HepG2 (cell line): ENCODE results near the gene RNF123. TPM values are rescaled to one million over a fixed set of nuclear protein-coding genes. Genes with fewer than 3 reads are reported as not detected.

Experiments
- ATAC-seq: fragments of 200-7000 bp; cut with Tn5 transposase; 3 replicates; pipeline ENCODE4 v1.9.1; 2020; ENCODE audit warnings: mild to moderate bottlenecking, moderate library complexity
- BruUV-seq: library from RNA; stranded (reverse); fragments of 400-500 nt; replicated peaks from 2 replicates; lab custom pipeline; 2021; lab: Mats Ljungman, UMichigan
- CTCF ChIA-PET: fragments of 300-600 bp; formaldehyde crosslinking; extraction: SDS; loops from one replicate; lab custom pipeline; 2021; ENCODE audit warnings: low total read pairs, inconsistent platforms, low intra/inter-chr PET ratio; lab: Yijun Ruan, JAX
- POLR2A ChIA-PET: fragments of 350-600 bp; sonication (Branson Sonifier 250); formaldehyde crosslinking; loops from one replicate; lab custom pipeline; 2020; ENCODE audit warnings: antibody characterized with exemption, inconsistent platforms; lab: Yijun Ruan, JAX
- DNase-seq: peaks from one replicate; pipeline ENCODE4 v3.0.0-alpha.2; 2015; ENCODE audit warnings: low spot score
- FAIRE-seq: peaks from 3 replicates; lab custom pipeline; 2011; peaks lifted over from hg19 to GRCh38; lab: Jason Lieb, UNC
- H2AFZ ChIP-seq: one replicate; pipeline ENCODE4 v1.6.1; 2011; ENCODE audit warnings: low read length, inconsistent platforms
- H3K27ac ChIP-seq: fragments of 300-600 bp; 3 replicates; pipeline ENCODE4 v1.8.0; 2011; ENCODE audit warnings: mixed run types, mild to moderate bottlenecking, mixed read lengths, low read length, inconsistent platforms; ENCODE audit not compliant: insufficient read depth; ENCODE audit errors: extremely low read length
- H3K27me3 ChIP-seq, 2 experiments: fragments of 200-600 bp in 1 of 2; 2 replicates in 1 of 2; 3 replicates in 1 of 2; pipeline versions ENCODE4 v1.6.0 to v1.8.0; 2011; ENCODE audit warnings: low read length in 2 of 2, mild to moderate bottlenecking in 2 of 2, moderate library complexity in 2 of 2, inconsistent platforms in 1 of 2; ENCODE audit not compliant: insufficient read depth in 2 of 2, control insufficient read depth in 1 of 2
- H3K36me3 ChIP-seq, 2 experiments: fragments of 200-600 bp in 1 of 2; replicated peaks in 1 of 2; 2 replicates in 1 of 2; 3 replicates in 1 of 2; pipeline versions ENCODE4 v1.5.1 to v1.8.0; 2011; ENCODE audit warnings: low read length in 2 of 2, inconsistent platforms in 1 of 2; ENCODE audit not compliant: insufficient read depth in 2 of 2, control insufficient read depth in 1 of 2
- H3K4me1 ChIP-seq: 2 replicates; pipeline ENCODE4 v1.5.1; 2012; ENCODE audit warnings: low read length, inconsistent platforms; ENCODE audit not compliant: insufficient read depth
- H3K4me2 ChIP-seq: 2 replicates; pipeline ENCODE4 v1.6.0; 2011; ENCODE audit warnings: low read depth, low read length, inconsistent platforms
- H3K4me3 ChIP-seq, 3 experiments: fragments of 200-600 bp in 1 of 3; sonication (generic), shearing (Covaris generic) in 1 of 3; replicated peaks in 1 of 3; 2 replicates each; pipeline ENCODE4 v1.5.1; 2011 to 2016; ENCODE audit warnings: low read length in 3 of 3, inconsistent platforms in 2 of 3, low read depth in 2 of 3, mild to moderate bottlenecking in 2 of 3, control low read depth in 1 of 3, mixed read lengths in 1 of 3; ENCODE audit not compliant: insufficient read depth in 1 of 3
- H3K79me2 ChIP-seq: one replicate; pipeline ENCODE4 v1.6.1; 2011; ENCODE audit warnings: low read length, inconsistent platforms; ENCODE audit not compliant: insufficient read depth
- H3K9ac ChIP-seq: 2 replicates; pipeline ENCODE4 v1.6.0; 2011; ENCODE audit warnings: mild to moderate bottlenecking, low read depth, low read length, inconsistent platforms; ENCODE audit not compliant: insufficient read depth
- H3K9me3 ChIP-seq: 2 replicates; pipeline ENCODE4 v1.5.1; 2012; ENCODE audit warnings: mild to moderate bottlenecking, low read length
- H4K20me1 ChIP-seq: 2 replicates; pipeline ENCODE4 v1.6.0; 2011; ENCODE audit warnings: inconsistent platforms, mild to moderate bottlenecking, low read length, moderate library complexity; ENCODE audit not compliant: insufficient read depth
- CHCHD3 ChIP-seq: sonication (generic); formaldehyde crosslinking; IDR thresholded peaks from 2 replicates; pipeline ENCODE4 v1.8.0; 2022; ENCODE audit warnings: mild to moderate bottlenecking, missing genetic modification reagents, moderate library complexity
- ELF4 ChIP-seq: sonication (generic); formaldehyde crosslinking; IDR thresholded peaks from 2 replicates; pipeline ENCODE4 v1.5.0; 2020; ENCODE audit warnings: missing genetic modification reagents, mild to moderate bottlenecking, moderate library complexity, borderline replicate concordance
- FOXK1 ChIP-seq: sonication (generic); formaldehyde crosslinking; IDR thresholded peaks from 2 replicates; pipeline ENCODE4 v1.4.0; 2020; ENCODE audit warnings: low read depth, missing genetic modification reagents, borderline replicate concordance
- GFI1 ChIP-seq: sonication (generic); formaldehyde crosslinking; IDR thresholded peaks from 2 replicates; pipeline ENCODE4 v1.5.0; 2020; ENCODE audit warnings: missing genetic modification reagents, mild to moderate bottlenecking, borderline replicate concordance
- HCFC1 ChIP-seq: fragments of 150-350 bp; IDR thresholded peaks from 2 replicates; pipeline ENCODE4 v1.6.1; 2014; ENCODE audit warnings: low read depth, low read length
- HDAC6 ChIP-seq: fragments of 200-600 bp; sonication (generic); IDR thresholded peaks from 2 replicates; pipeline ENCODE4 v1.7.0; 2017; ENCODE audit warnings: mild to moderate bottlenecking, antibody characterized with exemption, low read length, low read depth
- JARID2 ChIP-seq: sonication (generic); formaldehyde crosslinking; IDR thresholded peaks from 2 replicates; pipeline ENCODE4 v1.8.1; 2023; ENCODE audit warnings: missing genetic modification reagents, inconsistent platforms; ENCODE audit not compliant: insufficient replicate concordance
- NR1H2 ChIP-seq: sonication (generic); formaldehyde crosslinking; IDR thresholded peaks from 2 replicates; pipeline ENCODE4 v1.8.1; 2022; ENCODE audit warnings: low read depth, missing genetic modification reagents, borderline replicate concordance
- POLR2G ChIP-seq: fragments of 200-400 bp; formaldehyde crosslinking; IDR thresholded peaks from 2 replicates; pipeline ENCODE4 v1.6.1; 2018; ENCODE audit warnings: mild to moderate bottlenecking, low read depth, low read length, moderate library complexity
- SRSF9 ChIP-seq: fragments of 200-400 bp; formaldehyde crosslinking; IDR thresholded peaks from 2 replicates; pipeline ENCODE4 v1.6.1; 2018; ENCODE audit warnings: borderline replicate concordance, mild to moderate bottlenecking, low read depth, low read length; ENCODE audit not compliant: insufficient read depth, poor library complexity, severe bottlenecking
- ZNF431 ChIP-seq: sonication (generic); formaldehyde crosslinking; IDR thresholded peaks from 2 replicates; pipeline ENCODE4 v1.9.0; 2022; ENCODE audit warnings: missing genetic modification reagents, low read depth, mild to moderate bottlenecking, borderline replicate concordance
- ZNF570 ChIP-seq: sonication (generic); formaldehyde crosslinking; IDR thresholded peaks from 2 replicates; pipeline ENCODE4 v1.4.0; 2020; ENCODE audit warnings: mild to moderate bottlenecking, missing genetic modification reagents, borderline replicate concordance
- ZNF572 ChIP-seq: sonication (generic); formaldehyde crosslinking; IDR thresholded peaks from 2 replicates; pipeline ENCODE4 v1.5.1; 2020; ENCODE audit warnings: mild to moderate bottlenecking, missing genetic modification reagents
- ZNF605 ChIP-seq: sonication (generic); formaldehyde crosslinking; IDR thresholded peaks from 2 replicates; pipeline ENCODE4 v1.8.0; 2022; ENCODE audit warnings: mild to moderate bottlenecking, missing genetic modification reagents
- ZSCAN9 ChIP-seq: IDR thresholded peaks from 2 replicates; pipeline ENCODE4 v1.6.1; 2016; ENCODE audit warnings: borderline replicate concordance
- WGBS: methylation state at CpG from one replicate; pipeline ENCODE4 v1.1.6; 2017; ENCODE audit warnings: low lambda C conversion rate; 5-methylcytosine and 5-hydroxymethylcytosine counted together
- in situ Hi-C: cut with HindIII; loops from 2 replicates; pipeline ENCODE4 v1.10.0; 2017; ENCODE audit warnings: low pct_unique_long_range_greater_than_20kb; ENCODE audit not compliant: extremely low pct_ligation_motif_present
- intact Hi-C: fragments of 100-400 bp; cut with micrococcal nuclease; formaldehyde crosslinking; loops from one replicate; pipeline ENCODE4 v1.10.0; 2022; ENCODE audit not compliant: unreplicated experiment
- polyA plus RNA-seq, 8 experiments: library from polyadenylated mRNA; depleted of rRNA in 3 of 8; stranded (reverse) in 7 of 8; unstranded in 1 of 8; fragments of >200 nt; fragmentation: Illumina TruSeq in 4 of 8; extraction: Trizol in 4 of 8; gene quantifications; 2 replicates each; pipeline versions ENCODE4 v1.2.1 to v1.2.3, GENCODE V29; 2011 to 2016; ENCODE audit warnings: low read depth in 4 of 8, missing spikeins in 1 of 8, mixed read lengths in 1 of 8; ENCODE audit not compliant: insufficient read depth in 1 of 8
- total RNA-seq, 5 experiments: library from RNA; depleted of rRNA; stranded (reverse); fragments of >200 nt; fragmentation: Illumina TruSeq; extraction: Trizol; gene quantifications; 2 replicates each; pipeline ENCODE4 v1.2.3, GENCODE V29; 2016; ENCODE audit warnings: low read depth in 1 of 5
- TF ChIP-seq, protein P1 (sequence below): sonication (generic); formaldehyde crosslinking; IDR thresholded peaks from 2 replicates; pipeline ENCODE4 v1.5.0; 2020; ENCODE audit warnings: mild to moderate bottlenecking, low read depth, missing genetic modification reagents, borderline replicate concordance
- TF ChIP-seq, protein P2 (sequence below): IDR thresholded peaks from 2 replicates; pipeline ENCODE4 v1.6.1; 2018; ENCODE audit warnings: missing genetic modification reagents, mild to moderate bottlenecking, missing compliant biosample characterization
- TF ChIP-seq, protein P3 (sequence below): sonication (generic); formaldehyde crosslinking; IDR thresholded peaks from 2 replicates; pipeline ENCODE4 v1.8.1; 2023; ENCODE audit warnings: mild to moderate bottlenecking, missing genetic modification reagents
- TF ChIP-seq, protein P4 (sequence below): sonication (generic); formaldehyde crosslinking; IDR thresholded peaks from 2 replicates; pipeline ENCODE4 v1.4.0; 2020; ENCODE audit warnings: mild to moderate bottlenecking, missing genetic modification reagents

RNF123 gene
- total and polyA plus RNA-seq, 2 of the 13 experiments (the other 11 are each of a cell fraction or from before 2014, with no cell fraction given), result 29.9 to 82.2 TPM

DNA sequence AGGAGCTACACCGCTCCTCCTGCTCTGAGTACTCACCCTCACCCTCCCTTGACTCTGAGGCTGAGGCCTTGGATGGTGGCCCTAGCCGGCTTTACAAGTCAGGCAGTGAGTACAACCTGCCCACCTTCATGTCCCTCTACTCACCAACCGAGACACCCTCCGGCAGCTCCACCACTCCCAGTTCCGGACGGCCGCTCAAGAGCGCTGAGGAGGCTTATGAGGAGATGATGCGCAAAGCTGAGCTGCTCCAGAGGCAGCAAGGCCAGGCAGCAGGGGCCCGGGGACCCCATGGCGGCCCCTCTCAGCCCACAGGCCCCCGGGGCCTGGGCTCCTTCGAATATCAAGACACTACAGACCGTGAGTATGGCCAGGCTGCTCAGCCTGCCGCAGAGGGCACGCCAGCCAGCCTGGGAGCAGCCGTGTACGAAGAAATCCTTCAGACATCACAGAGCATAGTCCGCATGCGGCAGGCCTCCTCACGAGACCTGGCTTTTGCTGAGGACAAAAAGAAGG lies 36.4 kb upstream of the RNF123 start:
- no peak overlapping the region for H3K9ac ChIP-seq
- FAIRE-seq, result no peak
- peaks cover 25% of the 10 kb centered on the region for H3K4me1 ChIP-seq
- H3K27me3 ChIP-seq, result no peaks in the 10 kb centered on the region
- no peak for ATAC-seq
- DNase-seq, result no peak
- CTCF ChIA-PET, result no interaction called here
- no peak for TF ChIP-seq ZSCAN9 (CRISPR knock-in tag)
- TF ChIP-seq NR1H2 (CRISPR knock-in tag), result no peak
- no peak for TF ChIP-seq ZNF605 (CRISPR knock-in tag)
- TF ChIP-seq, protein P1, sequence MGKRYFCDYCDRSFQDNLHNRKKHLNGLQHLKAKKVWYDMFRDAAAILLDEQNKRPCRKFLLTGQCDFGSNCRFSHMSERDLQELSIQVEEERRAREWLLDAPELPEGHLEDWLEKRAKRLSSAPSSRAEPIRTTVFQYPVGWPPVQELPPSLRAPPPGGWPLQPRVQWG (CRISPR knock-in tag), result no peak
- TF ChIP-seq GFI1 (CRISPR knock-in tag), result no peak
- TF ChIP-seq, protein P2, sequence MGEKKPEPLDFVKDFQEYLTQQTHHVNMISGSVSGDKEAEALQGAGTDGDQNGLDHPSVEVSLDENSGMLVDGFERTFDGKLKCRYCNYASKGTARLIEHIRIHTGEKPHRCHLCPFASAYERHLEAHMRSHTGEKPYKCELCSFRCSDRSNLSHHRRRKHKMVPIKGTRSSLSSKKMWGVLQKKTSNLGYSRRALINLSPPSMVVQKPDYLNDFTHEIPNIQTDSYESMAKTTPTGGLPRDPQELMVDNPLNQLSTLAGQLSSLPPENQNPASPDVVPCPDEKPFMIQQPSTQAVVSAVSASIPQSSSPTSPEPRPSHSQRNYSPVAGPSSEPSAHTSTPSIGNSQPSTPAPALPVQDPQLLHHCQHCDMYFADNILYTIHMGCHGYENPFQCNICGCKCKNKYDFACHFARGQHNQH (CRISPR knock-in tag), result no peak
- TF ChIP-seq FOXK1 (CRISPR knock-in tag), result no peak
- TF ChIP-seq ZNF572 (CRISPR knock-in tag), result no peak
- TF ChIP-seq, protein P3, sequence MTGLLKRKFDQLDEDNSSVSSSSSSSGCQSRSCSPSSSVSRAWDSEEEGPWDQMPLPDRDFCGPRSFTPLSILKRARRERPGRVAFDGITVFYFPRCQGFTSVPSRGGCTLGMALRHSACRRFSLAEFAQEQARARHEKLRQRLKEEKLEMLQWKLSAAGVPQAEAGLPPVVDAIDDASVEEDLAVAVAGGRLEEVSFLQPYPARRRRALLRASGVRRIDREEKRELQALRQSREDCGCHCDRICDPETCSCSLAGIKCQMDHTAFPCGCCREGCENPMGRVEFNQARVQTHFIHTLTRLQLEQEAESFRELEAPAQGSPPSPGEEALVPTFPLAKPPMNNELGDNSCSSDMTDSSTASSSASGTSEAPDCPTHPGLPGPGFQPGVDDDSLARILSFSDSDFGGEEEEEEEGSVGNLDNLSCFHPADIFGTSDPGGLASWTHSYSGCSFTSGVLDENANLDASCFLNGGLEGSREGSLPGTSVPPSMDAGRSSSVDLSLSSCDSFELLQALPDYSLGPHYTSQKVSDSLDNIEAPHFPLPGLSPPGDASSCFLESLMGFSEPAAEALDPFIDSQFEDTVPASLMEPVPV (CRISPR knock-in tag), result no peak
- no peak for TF ChIP-seq CHCHD3 (CRISPR knock-in tag)
- TF ChIP-seq ZNF570, result no peak
- TF ChIP-seq POLR2G, result no peak
- no peak for TF ChIP-seq SRSF9
- TF ChIP-seq HDAC6, result no peak
- TF ChIP-seq, protein P4, sequence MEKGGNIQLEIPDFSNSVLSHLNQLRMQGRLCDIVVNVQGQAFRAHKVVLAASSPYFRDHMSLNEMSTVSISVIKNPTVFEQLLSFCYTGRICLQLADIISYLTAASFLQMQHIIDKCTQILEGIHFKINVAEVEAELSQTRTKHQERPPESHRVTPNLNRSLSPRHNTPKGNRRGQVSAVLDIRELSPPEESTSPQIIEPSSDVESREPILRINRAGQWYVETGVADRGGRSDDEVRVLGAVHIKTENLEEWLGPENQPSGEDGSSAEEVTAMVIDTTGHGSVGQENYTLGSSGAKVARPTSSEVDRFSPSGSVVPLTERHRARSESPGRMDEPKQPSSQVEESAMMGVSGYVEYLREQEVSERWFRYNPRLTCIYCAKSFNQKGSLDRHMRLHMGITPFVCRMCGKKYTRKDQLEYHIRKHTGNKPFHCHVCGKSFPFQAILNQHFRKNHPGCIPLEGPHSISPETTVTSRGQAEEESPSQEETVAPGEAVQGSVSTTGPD (CRISPR knock-in tag), result no peak
- no peak for TF ChIP-seq HCFC1
- no peak for TF ChIP-seq ELF4 (CRISPR knock-in tag)
- no peak for TF ChIP-seq ZNF431 (CRISPR knock-in tag)
- TF ChIP-seq JARID2 (CRISPR knock-in tag), result no peak
- POLR2A ChIA-PET, result interaction anchor here (0.6 kb wide), 1 partner anchor 66 kb away, joined by 3 read pairs; no protein-coding TSS in a partner anchor
- H3K4me3 ChIP-seq, result no peak overlapping the region
- no peak overlapping the region for H3K4me2 ChIP-seq
- BruUV-seq, result no TSS peak
- H3K79me2 ChIP-seq, result no peaks in the 10 kb centered on the region
- no peaks in the 10 kb centered on the region for H3K36me3 ChIP-seq
- H4K20me1 ChIP-seq, result no peaks in the 10 kb centered on the region
- in situ Hi-C loops (no loop called here), intact Hi-C loops (no loop called here)
- H3K27ac ChIP-seq, result no peak overlapping the region
- 93% methylated on average over 15 of the region's 21 CpGs for WGBS
- no peaks in the 10 kb centered on the region for H3K9me3 ChIP-seq
- no peak overlapping the region for H2AFZ ChIP-seq
